Stimulated activated naive CD8-positive, alpha-beta T cell treated with anti-CD3 and anti-CD28 coated beads, Interleukin-15, Interleukin-2, amounts not matched to agents 100 ng/mL and 50 ng/mL, for 24 hours (primary cell): ENCODE data around the gene CLDN16.

Experiments used
- H3K27ac Mint-ChIP-seq: one replicate; pipeline ENCODE4 v1.8.0; 2021; ENCODE audit warnings: mild to moderate bottlenecking, mixed read lengths
- H3K27me3 Mint-ChIP-seq: one replicate; pipeline ENCODE4 v1.8.0; 2021; ENCODE audit warnings: mixed read lengths
- H3K36me3 Mint-ChIP-seq: one replicate; pipeline ENCODE4 v1.8.0; 2021; ENCODE audit warnings: low read depth, mixed read lengths
- H3K4me1 Mint-ChIP-seq: one replicate; pipeline ENCODE4 v1.8.0; 2021; ENCODE audit warnings: low read depth, mixed read lengths
- H3K4me3 Mint-ChIP-seq: one replicate; pipeline ENCODE4 v1.8.0; 2021; ENCODE audit warnings: mild to moderate bottlenecking, mixed read lengths
- H3K9me3 Mint-ChIP-seq: one replicate; pipeline ENCODE4 v1.8.0; 2021; ENCODE audit warnings: mixed read lengths

The CLDN16 gene

DNA sequence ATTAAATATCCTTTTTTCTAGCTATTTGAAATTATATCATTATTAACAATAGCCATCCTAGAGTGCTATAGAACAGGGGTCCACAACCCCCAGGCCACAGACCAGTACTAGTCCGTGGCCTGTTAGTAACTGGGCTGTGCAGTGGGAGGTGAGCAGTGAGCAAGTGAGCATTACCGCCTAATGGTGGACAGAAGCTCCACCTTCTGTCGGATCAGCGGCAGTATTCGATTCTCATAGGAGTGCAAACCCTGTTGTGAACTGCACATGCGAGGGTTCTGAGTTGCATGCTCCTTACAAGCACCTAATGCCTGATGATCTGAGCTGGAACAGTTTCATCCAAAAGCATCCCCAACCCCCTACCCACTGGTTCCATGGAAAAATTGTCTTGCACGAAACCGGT, 11.7 kb downstream of the CLDN16 start:
- H3K4me1 Mint-ChIP-seq = no peaks in the 10 kb centered on the region
- H3K36me3 Mint-ChIP-seq = no peaks in the 10 kb centered on the region
- no peaks in the 10 kb centered on the region for H3K9me3 Mint-ChIP-seq
- no peak overlapping the region for H3K27ac Mint-ChIP-seq
- no peak overlapping the region for H3K4me3 Mint-ChIP-seq
- H3K27me3 Mint-ChIP-seq = peaks cover 4% of the 10 kb centered on the region

DNA sequence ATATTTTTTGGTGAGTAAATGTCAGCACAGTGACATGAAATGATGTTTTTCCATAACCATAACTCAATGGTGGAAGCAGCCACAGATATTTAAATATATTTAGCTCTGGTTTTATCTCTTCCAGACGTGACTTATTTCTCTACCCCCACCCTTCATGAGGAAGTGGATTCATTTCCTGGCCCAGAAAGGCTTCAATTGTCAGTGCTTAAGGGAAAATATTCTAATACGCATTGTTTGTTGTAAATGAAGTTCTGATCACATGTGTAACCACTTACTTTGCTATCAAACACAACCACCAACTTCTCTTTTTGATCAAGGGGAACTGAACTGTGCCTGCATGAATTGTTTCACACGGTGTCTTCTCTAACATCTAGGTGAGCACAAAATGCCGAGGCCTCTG, 14.0 kb downstream of the CLDN16 start:
- Mint-ChIP-seq H3K27me3 (peaks cover 4% of the 10 kb centered on the region), H3K27ac (no peak overlapping the region), H3K9me3 (no peaks in the 10 kb centered on the region), H3K36me3 (no peaks in the 10 kb centered on the region), H3K4me3 (no peak overlapping the region), H3K4me1 (no peaks in the 10 kb centered on the region)

DNA sequence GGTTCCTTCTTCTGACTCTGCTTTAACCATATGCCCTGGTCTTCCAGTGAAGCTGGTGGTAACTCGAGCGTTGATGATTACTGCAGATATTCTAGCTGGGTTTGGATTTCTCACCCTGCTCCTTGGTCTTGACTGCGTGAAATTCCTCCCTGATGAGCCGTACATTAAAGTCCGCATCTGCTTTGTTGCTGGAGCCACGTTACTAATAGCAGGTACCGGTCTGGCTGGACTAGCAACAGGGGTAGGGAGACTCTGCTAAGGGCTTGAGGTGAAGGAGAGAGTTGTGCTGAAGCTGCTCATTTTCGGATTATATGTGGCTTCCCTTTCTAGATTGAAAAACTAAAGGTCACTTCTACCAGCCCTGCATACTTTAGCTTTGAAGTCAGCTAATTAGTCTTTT, 16.8 kb downstream of the CLDN16 start:
- Mint-ChIP-seq H3K36me3 (no peaks in the 10 kb centered on the region), H3K27ac (no peak overlapping the region), H3K4me1 (no peaks in the 10 kb centered on the region), H3K9me3 (no peaks in the 10 kb centered on the region), H3K27me3 (peaks cover 4% of the 10 kb centered on the region), H3K4me3 (no peak overlapping the region)

DNA sequence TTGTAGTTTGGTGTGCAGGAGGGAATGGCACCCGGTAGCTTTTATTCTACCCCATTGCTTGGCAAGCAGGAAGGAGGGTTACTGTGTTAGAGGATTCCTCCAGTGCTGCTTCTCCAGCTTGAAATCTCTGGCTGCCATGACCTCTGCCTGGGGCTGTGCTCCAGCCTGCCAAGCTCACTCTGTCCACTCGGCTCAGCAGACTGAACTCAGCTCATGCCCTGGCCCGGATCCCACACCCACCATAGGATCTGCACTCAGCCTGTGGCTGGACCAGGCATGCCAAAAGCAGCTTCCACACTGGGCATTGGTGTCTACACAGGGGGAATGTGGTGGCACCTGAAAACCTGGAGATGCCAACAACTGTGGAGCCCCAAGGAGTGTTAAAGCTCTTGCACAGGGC, 26.3 kb downstream of the CLDN16 start:
- H3K27ac Mint-ChIP-seq = no peak overlapping the region

DNA sequence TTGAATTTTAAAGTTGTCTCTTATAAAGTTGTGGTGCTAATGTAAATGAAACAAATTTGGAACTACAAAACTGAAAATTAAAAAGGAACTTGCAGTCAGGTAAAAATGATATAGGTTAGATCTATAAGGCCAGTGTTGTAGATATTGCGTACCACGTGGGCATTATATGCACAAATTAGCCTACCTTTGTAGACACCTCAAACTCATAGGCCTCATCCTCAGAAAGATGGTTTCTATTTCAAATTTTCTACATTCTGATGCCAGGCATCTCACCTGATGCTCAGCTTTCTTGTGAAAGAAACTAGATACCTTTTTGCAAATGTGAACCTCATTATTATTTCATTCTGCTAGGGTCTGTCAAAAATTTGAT, 36.1 kb downstream of the CLDN16 start:
- peaks cover 6% of the 10 kb centered on the region for H3K4me1 Mint-ChIP-seq
- no peaks in the 10 kb centered on the region for H3K9me3 Mint-ChIP-seq
- no peaks in the 10 kb centered on the region for H3K36me3 Mint-ChIP-seq

More for the DNA sequence above, 26.3 kb downstream of the CLDN16 start:
- Mint-ChIP-seq H3K9me3 (no peaks in the 10 kb centered on the region), H3K27me3 (peaks cover 6% of the 10 kb centered on the region), H3K4me3 (no peak overlapping the region), H3K4me1 (no peaks in the 10 kb centered on the region), H3K36me3 (no peaks in the 10 kb centered on the region)

DNA sequence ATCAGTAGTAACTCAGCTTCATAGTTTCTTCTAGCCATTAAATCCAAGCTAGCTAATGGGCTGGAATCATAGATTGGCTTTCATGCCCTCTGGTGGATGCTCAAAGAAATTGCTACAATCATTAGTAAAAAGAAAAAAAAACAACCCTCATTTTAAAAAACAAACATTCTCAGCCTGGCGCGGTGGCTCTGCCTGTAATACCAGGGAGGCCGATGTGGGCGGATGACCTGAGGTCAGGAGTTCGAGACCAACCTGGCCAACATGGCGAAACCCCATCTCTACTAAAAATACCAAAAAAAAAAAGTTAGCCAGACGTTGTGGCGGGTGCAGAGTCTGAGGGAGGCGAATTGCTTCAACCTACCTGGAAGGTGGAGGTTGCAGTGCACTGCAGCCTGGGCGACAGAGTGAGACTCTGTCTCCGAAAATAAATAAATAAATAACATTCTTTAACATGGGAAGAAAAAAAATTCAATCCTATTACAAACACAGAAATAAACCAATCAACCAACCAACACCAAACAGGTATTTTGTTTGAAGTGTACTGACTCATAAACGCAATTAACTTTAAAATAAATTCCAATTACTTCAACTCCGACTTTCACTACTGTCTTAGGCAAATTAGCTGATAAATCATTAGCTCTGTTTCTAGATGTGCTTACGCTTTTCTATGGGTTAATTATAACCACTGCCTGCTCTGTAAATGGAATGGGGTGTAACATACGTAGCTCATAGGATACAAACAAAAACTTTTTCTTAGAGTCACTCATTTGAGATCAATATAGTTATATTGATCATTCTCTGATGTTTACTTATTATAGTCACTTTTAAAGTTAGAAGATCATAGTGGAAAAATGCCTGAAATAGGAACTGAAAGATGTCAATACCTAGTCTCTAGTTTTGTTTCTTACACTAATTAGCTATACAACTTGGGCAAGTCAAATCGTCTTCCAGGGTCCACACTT, 36.8 kb downstream of the CLDN16 start:
- Mint-ChIP-seq H3K27ac (peak overlapping the region; percentile 58), H3K4me1 (peaks cover 6% of the 10 kb centered on the region), H3K4me3 (no peak overlapping the region)

More for the DNA sequence above, 36.1 kb downstream of the CLDN16 start:
- no peak overlapping the region for H3K4me3 Mint-ChIP-seq
- H3K27ac Mint-ChIP-seq = no peak overlapping the region
- no peaks in the 10 kb centered on the region for H3K27me3 Mint-ChIP-seq

DNA sequence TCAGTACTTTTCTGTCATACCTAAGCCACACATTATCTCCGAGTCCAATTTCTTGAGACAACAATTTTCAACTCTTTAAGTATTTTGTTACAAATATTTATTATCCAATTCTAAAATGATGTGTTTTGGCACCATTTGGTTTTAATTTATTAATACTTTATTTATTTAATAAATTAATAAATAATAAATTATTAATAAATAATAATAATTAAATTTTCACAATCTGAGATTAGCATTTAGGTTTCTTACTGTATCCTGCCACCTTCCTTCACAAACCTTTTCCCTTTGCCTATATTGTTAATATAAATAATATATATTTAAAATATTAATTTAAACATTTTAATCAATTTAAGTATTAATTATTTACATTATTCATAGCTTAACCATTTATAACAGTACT, 37.9 kb downstream of the CLDN16 start:
- H3K27ac Mint-ChIP-seq = no peak overlapping the region
- H3K36me3 Mint-ChIP-seq = no peaks in the 10 kb centered on the region
- no peak overlapping the region for H3K4me3 Mint-ChIP-seq
- peaks cover 6% of the 10 kb centered on the region for H3K4me1 Mint-ChIP-seq
- no peaks in the 10 kb centered on the region for H3K9me3 Mint-ChIP-seq
- H3K27me3 Mint-ChIP-seq = no peaks in the 10 kb centered on the region

More for the DNA sequence above, 36.8 kb downstream of the CLDN16 start:
- no peaks in the 10 kb centered on the region for H3K36me3 Mint-ChIP-seq
- no peaks in the 10 kb centered on the region for H3K27me3 Mint-ChIP-seq
- H3K9me3 Mint-ChIP-seq = no peaks in the 10 kb centered on the region

DNA sequence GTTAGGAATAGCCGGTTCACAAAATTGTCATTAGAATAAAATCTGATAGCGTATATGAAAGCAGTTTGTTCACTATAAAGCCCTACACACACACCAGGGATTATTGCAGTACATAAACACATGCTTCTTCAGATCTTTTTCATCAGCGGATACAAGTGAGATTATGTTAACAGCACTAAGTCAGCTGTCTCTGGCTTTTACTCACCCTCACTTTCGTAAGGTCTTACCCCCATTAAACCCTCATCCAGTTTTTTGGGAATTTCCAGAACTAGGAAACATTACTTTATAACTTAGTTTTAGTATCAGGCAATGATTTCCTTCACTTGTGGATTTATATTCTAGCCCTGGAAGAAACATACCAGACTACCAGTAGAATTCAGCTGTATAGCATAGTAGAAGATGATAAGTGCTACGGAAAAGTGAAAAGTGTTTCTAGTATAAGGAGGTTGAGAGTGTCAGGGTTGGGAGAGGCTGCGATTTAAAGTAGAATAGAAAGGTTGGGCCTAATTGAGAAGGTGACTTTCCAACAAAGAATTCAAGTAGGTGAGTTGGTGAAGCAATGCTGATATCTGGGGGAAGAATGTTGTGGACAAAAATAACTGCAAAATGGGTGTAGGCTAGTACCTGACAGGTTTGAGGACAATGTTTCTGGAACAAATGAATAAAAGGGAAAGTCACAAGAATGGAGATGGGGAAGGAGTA, 39.0 kb downstream of the CLDN16 start:
- Mint-ChIP-seq H3K4me1 (peaks cover 6% of the 10 kb centered on the region), H3K36me3 (no peaks in the 10 kb centered on the region), H3K27ac (no peak overlapping the region), H3K27me3 (no peaks in the 10 kb centered on the region), H3K4me3 (no peak overlapping the region), H3K9me3 (no peaks in the 10 kb centered on the region)

DNA sequence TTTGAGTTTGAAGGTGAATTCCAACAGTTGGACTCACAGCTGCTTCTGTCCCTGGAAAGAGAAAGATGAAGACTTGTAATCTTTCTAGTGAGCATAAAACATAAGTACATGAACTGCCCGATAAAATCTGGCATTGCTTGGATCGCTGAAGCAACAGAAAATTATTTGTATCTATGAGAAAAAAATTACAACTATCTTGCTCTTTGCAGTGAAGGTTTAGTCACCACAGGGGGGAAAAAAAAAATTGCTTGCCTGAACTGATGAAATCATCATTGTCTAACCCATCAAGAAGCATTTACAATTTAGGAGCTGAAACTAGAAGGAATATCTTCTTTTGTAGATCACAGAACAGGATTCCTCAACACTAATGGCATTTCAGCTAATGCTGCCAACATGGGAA, 41.7 kb downstream of the CLDN16 start:
- H3K36me3 Mint-ChIP-seq = no peaks in the 10 kb centered on the region
- H3K9me3 Mint-ChIP-seq = peaks cover 5% of the 10 kb centered on the region
- peaks cover 3% of the 10 kb centered on the region for H3K4me1 Mint-ChIP-seq
- H3K27ac Mint-ChIP-seq = no peak overlapping the region
- H3K27me3 Mint-ChIP-seq = peaks cover 16% of the 10 kb centered on the region
- H3K4me3 Mint-ChIP-seq = no peak overlapping the region

DNA sequence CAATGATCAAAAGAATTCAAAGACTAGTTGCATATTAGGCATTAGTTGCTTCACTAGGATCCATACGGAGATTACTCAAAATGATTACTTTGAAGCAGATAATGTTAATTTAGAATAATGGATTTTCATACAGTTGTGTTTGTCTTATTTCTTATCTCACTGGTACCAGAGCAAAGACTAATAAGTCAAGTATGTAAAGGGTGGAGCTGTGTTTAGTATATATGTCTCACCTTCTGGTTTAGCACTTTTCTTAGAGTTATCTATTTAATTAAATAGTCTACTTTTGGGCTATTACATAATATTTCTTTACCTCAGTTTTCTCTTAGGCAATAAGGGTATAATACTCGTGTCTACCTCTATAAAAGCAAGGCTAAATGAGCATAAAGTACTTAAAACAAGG, 42.9 kb downstream of the CLDN16 start:
- no peaks in the 10 kb centered on the region for H3K36me3 Mint-ChIP-seq
- no peak overlapping the region for H3K4me3 Mint-ChIP-seq
- H3K4me1 Mint-ChIP-seq = no peaks in the 10 kb centered on the region
- no peak overlapping the region for H3K27ac Mint-ChIP-seq
- peaks cover 27% of the 10 kb centered on the region for H3K27me3 Mint-ChIP-seq
- H3K9me3 Mint-ChIP-seq = peaks cover 11% of the 10 kb centered on the region

DNA sequence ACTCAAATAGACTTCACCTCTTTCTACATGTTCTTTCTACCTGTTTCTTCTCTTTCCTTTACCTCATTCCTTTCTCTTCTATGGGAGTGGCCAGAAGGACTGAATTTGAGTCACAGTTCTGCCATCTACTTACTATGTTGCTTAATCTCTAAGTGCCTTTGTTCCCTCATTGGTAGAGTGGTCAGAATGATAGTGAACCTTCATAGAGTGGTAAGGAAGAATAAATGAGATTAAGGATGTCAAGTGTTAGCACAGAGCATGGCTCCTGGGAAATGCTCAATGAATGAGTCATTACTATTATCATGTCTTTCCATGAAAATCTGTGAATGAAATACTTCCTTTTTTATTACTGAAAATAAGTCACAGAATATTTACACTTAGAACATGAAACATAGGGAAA, 44.3 kb downstream of the CLDN16 start:
- no peaks in the 10 kb centered on the region for H3K4me1 Mint-ChIP-seq
- no peak overlapping the region for H3K27ac Mint-ChIP-seq
- peaks cover 11% of the 10 kb centered on the region for H3K9me3 Mint-ChIP-seq
- H3K36me3 Mint-ChIP-seq = no peaks in the 10 kb centered on the region
- no peak overlapping the region for H3K4me3 Mint-ChIP-seq
- peaks cover 38% of the 10 kb centered on the region for H3K27me3 Mint-ChIP-seq

DNA sequence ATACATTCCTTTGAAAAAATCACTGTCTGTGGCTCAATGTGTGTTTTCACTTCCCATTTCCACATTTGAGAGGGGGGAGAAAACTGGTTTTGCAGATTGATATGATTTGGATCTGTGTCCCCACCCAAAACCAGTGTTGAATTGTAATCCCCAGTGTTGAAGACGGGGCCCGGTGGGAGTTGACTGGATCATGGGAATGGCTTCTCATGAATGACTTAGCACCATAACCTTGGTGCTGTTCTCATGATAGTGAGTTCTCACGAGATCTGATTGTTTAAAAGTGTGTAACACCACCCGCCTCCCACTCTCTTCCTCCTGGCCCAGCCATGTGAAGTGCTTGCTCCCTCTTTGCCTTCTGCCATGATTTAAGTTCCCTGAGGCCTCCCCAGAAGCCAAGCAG, 45.7 kb downstream of the CLDN16 start:
- no peaks in the 10 kb centered on the region for H3K36me3 Mint-ChIP-seq
- no peak overlapping the region for H3K27ac Mint-ChIP-seq
- no peak overlapping the region for H3K4me3 Mint-ChIP-seq
- peaks cover 11% of the 10 kb centered on the region for H3K9me3 Mint-ChIP-seq
- peaks cover 40% of the 10 kb centered on the region for H3K27me3 Mint-ChIP-seq
- H3K4me1 Mint-ChIP-seq = no peaks in the 10 kb centered on the region

DNA sequence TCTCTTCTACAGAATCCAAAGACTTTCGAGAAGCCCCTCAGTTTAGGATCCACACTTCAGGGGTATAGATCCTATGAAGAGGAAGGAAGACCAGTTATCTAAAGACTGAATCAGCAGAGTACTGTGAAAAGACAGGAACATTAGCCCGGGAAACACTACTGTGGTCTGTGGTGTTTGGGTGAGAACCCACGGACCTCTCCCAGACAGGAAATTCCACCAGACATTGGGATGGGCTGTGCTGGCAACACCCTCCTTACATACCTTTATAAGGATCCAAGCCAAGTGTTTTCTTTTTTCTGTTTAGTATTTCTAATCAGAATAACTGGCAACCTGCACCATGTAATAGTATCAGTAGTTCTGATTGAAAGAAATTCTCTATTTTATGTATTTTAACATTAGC, 47.7 kb downstream of the CLDN16 start:
- no peak overlapping the region for H3K27ac Mint-ChIP-seq
- H3K27me3 Mint-ChIP-seq = peaks cover 45% of the 10 kb centered on the region
- H3K4me3 Mint-ChIP-seq = no peak overlapping the region
- no peaks in the 10 kb centered on the region for H3K4me1 Mint-ChIP-seq
- H3K36me3 Mint-ChIP-seq = no peaks in the 10 kb centered on the region
- peaks cover 11% of the 10 kb centered on the region for H3K9me3 Mint-ChIP-seq

DNA sequence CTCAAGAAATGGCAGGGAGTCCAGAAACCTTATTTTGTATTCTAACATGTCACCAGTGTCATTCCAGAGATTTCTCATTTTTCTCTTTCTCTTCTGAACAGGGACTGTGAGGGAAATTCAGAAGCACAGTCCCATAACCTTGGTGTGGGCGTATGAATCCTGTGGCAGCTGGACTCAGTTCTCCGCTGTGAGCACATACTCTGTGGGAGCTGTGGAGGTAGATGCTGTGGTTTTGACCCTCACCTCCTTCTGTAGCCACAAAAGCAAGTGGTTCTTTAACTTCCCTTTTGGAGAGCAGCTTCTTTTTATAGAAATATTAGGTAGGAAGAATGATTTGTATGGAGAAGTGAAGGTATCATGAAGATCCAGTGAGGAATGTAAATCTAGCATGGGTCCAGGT, 48.4 kb downstream of the CLDN16 start:
- H3K9me3 Mint-ChIP-seq = peaks cover 11% of the 10 kb centered on the region
- H3K4me3 Mint-ChIP-seq = no peak overlapping the region
- H3K27me3 Mint-ChIP-seq = peaks cover 45% of the 10 kb centered on the region
- H3K27ac Mint-ChIP-seq = no peak overlapping the region
- H3K4me1 Mint-ChIP-seq = no peaks in the 10 kb centered on the region
- no peaks in the 10 kb centered on the region for H3K36me3 Mint-ChIP-seq

DNA sequence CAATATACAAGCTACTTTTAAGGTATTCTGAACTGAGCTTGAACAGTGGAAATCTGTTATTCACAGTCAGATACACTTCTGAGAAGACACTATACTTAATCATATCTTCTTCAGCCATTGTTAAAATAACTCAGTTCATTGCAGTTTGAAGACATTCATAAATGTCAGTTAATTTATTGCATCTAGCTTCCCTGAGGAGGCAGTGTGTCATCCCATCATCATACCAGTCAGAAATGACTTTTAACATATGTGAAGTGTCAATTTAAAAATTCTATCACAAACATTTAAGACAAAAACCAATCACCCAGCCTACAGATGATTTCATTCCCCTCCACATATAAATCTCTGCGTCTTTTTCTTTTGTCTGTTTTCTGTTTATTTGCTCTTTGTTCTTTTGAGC, 54.3 kb downstream of the CLDN16 start:
- H3K4me1 Mint-ChIP-seq = peaks cover 12% of the 10 kb centered on the region
- H3K9me3 Mint-ChIP-seq = no peaks in the 10 kb centered on the region
- H3K27ac Mint-ChIP-seq = no peak overlapping the region
- no peaks in the 10 kb centered on the region for H3K36me3 Mint-ChIP-seq
- no peak overlapping the region for H3K4me3 Mint-ChIP-seq
- H3K27me3 Mint-ChIP-seq = peaks cover 17% of the 10 kb centered on the region
